ENCODE measurements around the gene GATAD2B.
A peak's percentile ranks its signal among the peaks of the same experiment; 100 is the strongest.
"Not testable (repeated sequence)": the region's sequence is repeated elsewhere in the genome, so short reads cannot be mapped to it uniquely, and the experiment has no call there.

Gene GATAD2B

GRCh38 chr1:153882296-153882912, 40.4 kb downstream of the GATAD2B start:
- DNase-seq, result no peak

GRCh38 chr1:153881751-153882150, 41.0 kb downstream of the GATAD2B start:
- no peak for DNase-seq

- DNase-seq, result peak; percentile 15
These were observed 41.8 kb downstream of the GATAD2B start for GRCh38 chr1:153880962-153881361.

- DNase-seq, result no peak
These were observed 42.7 kb downstream of the GATAD2B start for GRCh38 chr1:153880024-153880423.

GRCh38 chr1:153877112-153877511, 45.7 kb downstream of the GATAD2B start:
- no peak for DNase-seq

GRCh38 chr1:153872934-153873333, 49.8 kb downstream of the GATAD2B start:
- DNase-seq, result no peak

GRCh38 chr1:153872331-153872730, 50.4 kb downstream of the GATAD2B start:
- no peak for DNase-seq

- no peak for DNase-seq
These were observed 53.3 kb downstream of the GATAD2B start for GRCh38 chr1:153869486-153869885.

GRCh38 chr1:153866045-153866850, 56.5 kb downstream of the GATAD2B start:
- no peak for DNase-seq

- no peak for DNase-seq
These were observed 62.5 kb downstream of the GATAD2B start for GRCh38 chr1:153860285-153860684.

- no peak for DNase-seq
These were observed 65.3 kb downstream of the GATAD2B start for GRCh38 chr1:153857505-153857904.

- DNase-seq, result no peak
These were observed 66.0 kb downstream of the GATAD2B start for GRCh38 chr1:153856763-153857162.

GRCh38 chr1:153852170-153852569, 70.6 kb downstream of the GATAD2B start:
- no peak for DNase-seq

- DNase-seq, result no peak
These were observed 73.1 kb downstream of the GATAD2B start for GRCh38 chr1:153849487-153850185.

GRCh38 chr1:153848805-153849204, 74.0 kb downstream of the GATAD2B start:
- DNase-seq, result no peak

- no peak for DNase-seq
These were observed 77.6 kb downstream of the GATAD2B start for GRCh38 chr1:153845158-153845557.

GRCh38 chr1:153844349-153844748, 78.4 kb downstream of the GATAD2B start:
- DNase-seq, result not testable (repeated sequence)

- no peak for DNase-seq
These were observed 80.7 kb downstream of the GATAD2B start for GRCh38 chr1:153842006-153842471.

- DNase-seq, result no peak
These were observed 81.2 kb downstream of the GATAD2B start for GRCh38 chr1:153841463-153841994.

GRCh38 chr1:153840774-153841173, 82.0 kb downstream of the GATAD2B start:
- not testable (repeated sequence) for DNase-seq

GRCh38 chr1:153833968-153834367, 88.8 kb downstream of the GATAD2B start:
- not testable (repeated sequence) for DNase-seq

- no peak for DNase-seq
These were observed 89.6 kb downstream of the GATAD2B start for GRCh38 chr1:153833171-153833570.

GRCh38 chr1:153832293-153832692, 90.5 kb downstream of the GATAD2B start:
- no peak for DNase-seq
